ENCODE results near the gene GPR4.
A peak's percentile ranks its signal among the peaks of the same experiment; 100 is the strongest.

The GPR4 gene

GRCh38 chr19:45601524-45602374, at the start of gene GPR4:
GPR4 (minus strand) TSS chr19:45602212; CDS start chr19:45591866, 10,346 bp downstream.
- DNase-seq: no peak
- intact Hi-C loops (cut with DNase I): no loop called here

GRCh38 chr19:45650722-45651121, 48.7 kb upstream of the GPR4 start:
- intact Hi-C loops (cut with DNase I): no loop called here
- no peak for DNase-seq

GRCh38 chr19:45646345-45646698, 44.3 kb upstream of the GPR4 start:
- peak in 1 of 42 donors; percentile 29 for DNase-seq
- intact Hi-C loops (cut with DNase I): loop anchor here (10.0 kb wide), 1 partner anchor 122 kb away; no protein-coding TSS in a partner anchor

GRCh38 chr19:45645631-45646344, 43.8 kb upstream of the GPR4 start:
- intact Hi-C loops (cut with DNase I): loop anchor here (10.0 kb wide), 1 partner anchor 121 kb away; no protein-coding TSS in a partner anchor
- peak; percentile 92 to 99 (median 97) for DNase-seq

GRCh38 chr19:45645068-45645630, 43.1 kb upstream of the GPR4 start:
- intact Hi-C loops (cut with DNase I): loop anchor here (10.0 kb wide), 1 partner anchor 120 kb away; no protein-coding TSS in a partner anchor
- peak in 6 of 42 donors; percentile 85 to 97 (median 90) for DNase-seq

- intact Hi-C loops (cut with DNase I): loop anchor here (10.0 kb wide), 1 partner anchor 119 kb away; no protein-coding TSS in a partner anchor
- peak in 24 of 42 donors; percentile 10 to 69 (median 32) for DNase-seq
These were observed 42.1 kb upstream of the GPR4 start for GRCh38 chr19:45643927-45644771.

- intact Hi-C loops (cut with DNase I): loop anchor here (10.0 kb wide), 1 partner anchor 118 kb away; no protein-coding TSS in a partner anchor
- peak; percentile 81 to 97 (median 93) for DNase-seq
These were observed 41.3 kb upstream of the GPR4 start for GRCh38 chr19:45643024-45643926.

GRCh38 chr19:45641274-45642105, 39.5 kb upstream of the GPR4 start:
- intact Hi-C loops (cut with DNase I): loop anchor here (10.0 kb wide), 1 partner anchor 117 kb away; no protein-coding TSS in a partner anchor
- peak in 26 of 42 donors; percentile 3 to 61 (median 30) for DNase-seq

GRCh38 chr19:45640849-45641273, 38.8 kb upstream of the GPR4 start:
- intact Hi-C loops (cut with DNase I): loop anchor here (10.0 kb wide), 1 partner anchor 116 kb away; no protein-coding TSS in a partner anchor
- DNase-seq: no peak

GRCh38 chr19:45638930-45639729, 37.1 kb upstream of the GPR4 start, which contains the start of gene EML2:
EML2 (minus strand) TSS chr19:45639397; CDS start chr19:45639376, 21 bp downstream.
- intact Hi-C loops (cut with DNase I): no loop called here
- peak in 1 of 42 donors; percentile 18 for DNase-seq

GRCh38 chr19:45637890-45638667, 36.1 kb upstream of the GPR4 start:
- intact Hi-C loops (cut with DNase I): no loop called here
- DNase-seq: no peak

- DNase-seq: no peak
- intact Hi-C loops (cut with DNase I): no loop called here
These were observed 34.9 kb upstream of the GPR4 start for GRCh38 chr19:45636902-45637301.

GRCh38 chr19:45636275-45636674, 34.3 kb upstream of the GPR4 start:
- intact Hi-C loops (cut with DNase I): no loop called here
- no peak for DNase-seq

- intact Hi-C loops (cut with DNase I): no loop called here
These were observed 30.6 kb upstream of the GPR4 start for GRCh38 chr19:45632468-45633196.

More at GRCh38 chr19:45632468-45633196, 30.6 kb upstream of the GPR4 start:
- peak in 38 of 42 donors; percentile 20 to 84 (median 58) for DNase-seq
